ENCODE data around the gene ELSPBP1.

- TF ChIP-seq CTCF (IDR thresholded peaks at IDR 0.05; ENCODE audit: low read depth, low read length, missing input control) (no peak), GABPA (IDR thresholded peaks at IDR 0.05 in 1 of 2, conservative IDR thresholded peaks at IDR 0.05 in 1 of 2) (no peak), TAF1 (conservative IDR thresholded peaks at IDR 0.05) (no peak), YY1 (IDR thresholded peaks at IDR 0.05) (no peak), SP1 (IDR thresholded peaks at IDR 0.05) (no peak), JUND (IDR thresholded peaks at IDR 0.05) (no peak), RXRA (IDR thresholded peaks at IDR 0.05) (no peak), NR2F2 (IDR thresholded peaks at IDR 0.05) (no peak), HNF4A (conservative IDR thresholded peaks at IDR 0.05) (no peak), RAD21 (IDR thresholded peaks at IDR 0.05) (no peak), EGR1 (IDR thresholded peaks at IDR 0.05; ENCODE audit: low read depth in 2 of 2) (no peak)
- TF ChIP-seq, protein P1, sequence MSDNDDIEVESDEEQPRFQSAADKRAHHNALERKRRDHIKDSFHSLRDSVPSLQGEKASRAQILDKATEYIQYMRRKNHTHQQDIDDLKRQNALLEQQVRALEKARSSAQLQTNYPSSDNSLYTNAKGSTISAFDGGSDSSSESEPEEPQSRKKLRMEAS (IDR thresholded peaks at IDR 0.05): no peak
- TF ChIP-seq, protein P2, sequence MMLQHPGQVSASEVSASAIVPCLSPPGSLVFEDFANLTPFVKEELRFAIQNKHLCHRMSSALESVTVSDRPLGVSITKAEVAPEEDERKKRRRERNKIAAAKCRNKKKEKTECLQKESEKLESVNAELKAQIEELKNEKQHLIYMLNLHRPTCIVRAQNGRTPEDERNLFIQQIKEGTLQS (IDR thresholded peaks at IDR 0.05): no peak
- TF ChIP-seq, protein P3, sequence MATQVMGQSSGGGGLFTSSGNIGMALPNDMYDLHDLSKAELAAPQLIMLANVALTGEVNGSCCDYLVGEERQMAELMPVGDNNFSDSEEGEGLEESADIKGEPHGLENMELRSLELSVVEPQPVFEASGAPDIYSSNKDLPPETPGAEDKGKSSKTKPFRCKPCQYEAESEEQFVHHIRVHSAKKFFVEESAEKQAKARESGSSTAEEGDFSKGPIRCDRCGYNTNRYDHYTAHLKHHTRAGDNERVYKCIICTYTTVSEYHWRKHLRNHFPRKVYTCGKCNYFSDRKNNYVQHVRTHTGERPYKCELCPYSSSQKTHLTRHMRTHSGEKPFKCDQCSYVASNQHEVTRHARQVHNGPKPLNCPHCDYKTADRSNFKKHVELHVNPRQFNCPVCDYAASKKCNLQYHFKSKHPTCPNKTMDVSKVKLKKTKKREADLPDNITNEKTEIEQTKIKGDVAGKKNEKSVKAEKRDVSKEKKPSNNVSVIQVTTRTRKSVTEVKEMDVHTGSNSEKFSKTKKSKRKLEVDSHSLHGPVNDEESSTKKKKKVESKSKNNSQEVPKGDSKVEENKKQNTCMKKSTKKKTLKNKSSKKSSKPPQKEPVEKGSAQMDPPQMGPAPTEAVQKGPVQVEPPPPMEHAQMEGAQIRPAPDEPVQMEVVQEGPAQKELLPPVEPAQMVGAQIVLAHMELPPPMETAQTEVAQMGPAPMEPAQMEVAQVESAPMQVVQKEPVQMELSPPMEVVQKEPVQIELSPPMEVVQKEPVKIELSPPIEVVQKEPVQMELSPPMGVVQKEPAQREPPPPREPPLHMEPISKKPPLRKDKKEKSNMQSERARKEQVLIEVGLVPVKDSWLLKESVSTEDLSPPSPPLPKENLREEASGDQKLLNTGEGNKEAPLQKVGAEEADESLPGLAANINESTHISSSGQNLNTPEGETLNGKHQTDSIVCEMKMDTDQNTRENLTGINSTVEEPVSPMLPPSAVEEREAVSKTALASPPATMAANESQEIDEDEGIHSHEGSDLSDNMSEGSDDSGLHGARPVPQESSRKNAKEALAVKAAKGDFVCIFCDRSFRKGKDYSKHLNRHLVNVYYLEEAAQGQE (IDR thresholded peaks at IDR 0.05): no peak
These were observed 59.4 kb downstream of the ELSPBP1 start for GRCh38 chr19:48053856-48054255.
